Measurements from ENCODE around the gene WDR90. TPM values are rescaled to one million over a fixed set of nuclear protein-coding genes. Genes with fewer than 3 reads are reported as not detected.

The WDR90 gene
- total and polyA plus RNA-seq, 2 of the 13 experiments (the other 11 are each of a cell fraction or from before 2014, with no cell fraction given), result 14.9 to 28.9 TPM

- TF ChIP-seq MNT (IDR thresholded peaks at IDR 0.05) (peak; percentile 77), ZNF574 (CRISPR knock-in tag; IDR thresholded peaks at IDR 0.05) (peak; percentile 97), MAF1 (CRISPR knock-in tag; IDR thresholded peaks at IDR 0.05; ENCODE audit: borderline replicate concordance) (no peak; the same call in 1 of the 2 replicates), TP53 (CRISPR knock-in tag; conservative IDR thresholded peaks at IDR 0.05) (no peak), NAIF1 (CRISPR knock-in tag; IDR thresholded peaks at IDR 0.05; ENCODE audit: borderline replicate concordance) (peak; percentile 53; the same call in 1 of the 2 replicates), HDAC2 (CRISPR knock-in tag; IDR thresholded peaks at IDR 0.05) (peak; percentile 60; the same call in 1 of the 2 replicates), FUBP1 (CRISPR knock-in tag; IDR thresholded peaks at IDR 0.05; ENCODE audit: borderline replicate concordance) (0 out of 2 replicates have a peak, but pooled peaks have one; percentile 26), NRL (CRISPR knock-in tag; IDR thresholded peaks at IDR 0.05; ENCODE audit: borderline replicate concordance) (peak; percentile 98), RFX3 (CRISPR knock-in tag; IDR thresholded peaks at IDR 0.05) (peak; percentile 89), DBP (CRISPR knock-in tag; IDR thresholded peaks at IDR 0.05; ENCODE audit: not compliant biosample characterization) (no peak), ZNF558 (CRISPR knock-in tag; IDR thresholded peaks at IDR 0.05; ENCODE audit: borderline replicate concordance) (peak; percentile 79; the same call in 1 of the 2 replicates), KDM4B (CRISPR knock-in tag; IDR thresholded peaks at IDR 0.05) (peak; percentile 13; the same call in 1 of the 2 replicates), PITX1 (CRISPR knock-in tag; IDR thresholded peaks at IDR 0.05) (peak; percentile 59; the same call in 1 of the 2 replicates), ZNF224 (CRISPR knock-in tag; IDR thresholded peaks at IDR 0.05) (peak; percentile 95; the same call in 1 of the 2 replicates), EED (CRISPR knock-in tag; IDR thresholded peaks at IDR 0.05) (peak; percentile 53; the same call in 1 of the 2 replicates), CREM (IDR thresholded peaks at IDR 0.05) (peak; percentile 44; the same call in 1 of the 2 replicates), CREM (CRISPR knock-in tag; IDR thresholded peaks at IDR 0.05) (peak; percentile 15; the same call in 1 of the 2 replicates), PTBP1 (IDR thresholded peaks at IDR 0.05; ENCODE audit: low read depth, low read length, poor library complexity, severe bottlenecking) (no peak), ZNF503 (CRISPR knock-in tag; IDR thresholded peaks at IDR 0.05) (no peak; the same call in 1 of the 2 replicates), SYNCRIP (IDR thresholded peaks at IDR 0.05; ENCODE audit: insufficient read depth, low read depth, low read length) (no peak)
These were observed at the start of gene WDR90 (continued) for GRCh38 chr16:648781-649589.
